H1 (cell line): ENCODE data around the gene LDHB.

ENCODE experiments used
- CHD1 ChIP-seq: IDR thresholded peaks from 2 replicates; pipeline ENCODE4 v1.6.1; 2012; ENCODE audit warnings: low read depth, low read length, improper control_type of control experiment
- POLR2AphosphoS5 ChIP-seq: IDR thresholded peaks from 2 replicates; pipeline ENCODE4 v1.6.1; 2011; ENCODE audit warnings: low read depth, low read length
- SRF ChIP-seq: IDR thresholded peaks from 2 replicates; pipeline ENCODE4 v1.6.1; 2011; ENCODE audit warnings: mild to moderate bottlenecking, low read depth, low read length, moderate library complexity
- TF ChIP-seq, protein P1 (sequence below): IDR thresholded peaks from 2 replicates; pipeline ENCODE4 v1.6.1; 2012; ENCODE audit warnings: inconsistent platforms

DNA sequence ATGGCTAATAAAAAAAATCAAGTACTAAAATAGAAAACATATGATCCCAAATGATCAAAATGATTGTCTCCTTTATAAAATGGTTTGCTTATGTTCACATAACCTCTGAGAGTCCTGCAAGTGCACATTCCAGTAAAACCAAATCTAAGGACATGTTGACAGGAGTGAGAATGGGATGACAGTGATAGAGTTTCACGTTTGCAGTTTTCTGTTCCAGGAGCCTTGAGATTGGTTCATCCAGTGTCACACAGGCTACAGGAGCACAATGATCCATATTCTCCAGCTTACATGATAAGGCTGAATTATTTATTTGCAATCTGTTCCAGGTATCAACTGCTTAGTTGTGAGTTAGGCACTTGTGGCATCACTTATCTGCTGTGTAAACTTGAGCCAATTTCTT is 51.5 kb downstream of the LDHB start:
- no peak for TF ChIP-seq SRF
- TF ChIP-seq, protein P1, sequence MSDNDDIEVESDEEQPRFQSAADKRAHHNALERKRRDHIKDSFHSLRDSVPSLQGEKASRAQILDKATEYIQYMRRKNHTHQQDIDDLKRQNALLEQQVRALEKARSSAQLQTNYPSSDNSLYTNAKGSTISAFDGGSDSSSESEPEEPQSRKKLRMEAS: no peak
- TF ChIP-seq POLR2AphosphoS5: no peak
- no peak for TF ChIP-seq CHD1
